CD4-positive, alpha-beta memory T cell (primary cell): ENCODE measurements around the gene UBE2L6. TPM values are rescaled to one million over a fixed set of nuclear protein-coding genes. Genes with fewer than 3 reads are reported as not detected.

ENCODE experiments used
- CTCF ChIA-PET: fragments of 350-600 bp; sonication (Branson Sonifier 250); formaldehyde crosslinking; loops from one replicate; lab custom pipeline; 2021; ENCODE audit warnings: inconsistent platforms; ENCODE audit not compliant: partially characterized antibody; lab: Charles Lee
- POLR2A ChIA-PET: fragments of 350-600 bp; sonication (Branson Sonifier 250); formaldehyde crosslinking; loops from one replicate; lab custom pipeline; 2021; ENCODE audit not compliant: partially characterized antibody; lab: Charles Lee
- DNase-seq, 5 donors: peaks; one replicate each; pipeline versions ENCODE4 v3.0.0 to v3.0.0-alpha.2; 2020 to 2022; ENCODE audit warnings: mixed read lengths in 1 of 5
- H3K27ac ChIP-seq: one replicate; pipeline ENCODE4 v1.7.0; 2013; ENCODE audit warnings: low read depth, low read length
- H3K27me3 ChIP-seq: 2 replicates; pipeline ENCODE4 v1.7.0; 2013; ENCODE audit warnings: mild to moderate bottlenecking, low read length, moderate library complexity; ENCODE audit not compliant: insufficient read depth
- H3K36me3 ChIP-seq: 2 replicates; pipeline ENCODE4 v1.7.0; 2013; ENCODE audit warnings: mild to moderate bottlenecking, low read length, moderate library complexity; ENCODE audit not compliant: insufficient read depth
- H3K4me1 ChIP-seq: 2 replicates; pipeline ENCODE4 v1.7.0; 2013; ENCODE audit warnings: mild to moderate bottlenecking, low read length, moderate library complexity; ENCODE audit not compliant: insufficient read depth
- H3K4me3 ChIP-seq, 2 donors: one replicate each; pipeline ENCODE4 v1.7.0; 2013; ENCODE audit warnings: low read length in 2 of 2, mild to moderate bottlenecking in 1 of 2
- H3K9me3 ChIP-seq, 2 donors: one replicate each; pipeline ENCODE4 v1.7.0; 2013; ENCODE audit warnings: low read length in 2 of 2, control low read depth in 1 of 2; ENCODE audit not compliant: control insufficient read depth in 1 of 2
- H3K27ac Mint-ChIP-seq, 7 donors: one replicate each; pipeline ENCODE4 v1.8.0; 2020 to 2021; ENCODE audit warnings: mixed read lengths in 7 of 7, mild to moderate bottlenecking in 6 of 7, inconsistent platforms in 3 of 7, moderate library complexity in 3 of 7
- H3K27me3 Mint-ChIP-seq, 2 donors: one replicate each; pipeline ENCODE4 v1.8.0; 2020 to 2021; ENCODE audit warnings: mixed read lengths in 2 of 2
- H3K36me3 Mint-ChIP-seq, 2 donors: one replicate each; pipeline ENCODE4 v1.8.0; 2020 to 2021; ENCODE audit warnings: mixed read lengths in 2 of 2, inconsistent platforms in 1 of 2, mild to moderate bottlenecking in 1 of 2
- H3K4me1 Mint-ChIP-seq, 4 donors: one replicate each; pipeline ENCODE4 v1.8.0; 2020 to 2021; ENCODE audit warnings: mixed read lengths in 4 of 4, mild to moderate bottlenecking in 1 of 4
- H3K4me3 Mint-ChIP-seq, 8 donors: one replicate each; pipeline ENCODE4 v1.8.0; 2020 to 2021; ENCODE audit warnings: mixed read lengths in 8 of 8, mild to moderate bottlenecking in 7 of 8, moderate library complexity in 6 of 8, inconsistent platforms in 3 of 8
- H3K9me3 Mint-ChIP-seq, 8 donors: one replicate each; pipeline ENCODE4 v1.8.0; 2020 to 2021; ENCODE audit warnings: mixed read lengths in 8 of 8, mild to moderate bottlenecking in 5 of 8, inconsistent platforms in 3 of 8, moderate library complexity in 1 of 8
- intact Hi-C: fragments of 100-400 bp; cut with micrococcal nuclease; formaldehyde crosslinking; loops from one replicate; pipeline ENCODE4 v1.15.1; 2023
- polyA plus RNA-seq, 2 donors: library from polyadenylated mRNA; unstranded; fragments of 300-500 nt; fragmentation: Illumina TruSeq; gene quantifications; one replicate each; pipeline ENCODE4 v1.2.3, GENCODE V29; 2021
- total RNA-seq, 2 experiments: library from RNA; stranded (reverse); gene quantifications; one replicate each; pipeline ENCODE4 v1.2.3, GENCODE V29; 2021

Gene UBE2L6
- total and polyA plus RNA-seq, 4 experiments from 2014 or later: 79.7 to 320 (median 170) TPM

DNA sequence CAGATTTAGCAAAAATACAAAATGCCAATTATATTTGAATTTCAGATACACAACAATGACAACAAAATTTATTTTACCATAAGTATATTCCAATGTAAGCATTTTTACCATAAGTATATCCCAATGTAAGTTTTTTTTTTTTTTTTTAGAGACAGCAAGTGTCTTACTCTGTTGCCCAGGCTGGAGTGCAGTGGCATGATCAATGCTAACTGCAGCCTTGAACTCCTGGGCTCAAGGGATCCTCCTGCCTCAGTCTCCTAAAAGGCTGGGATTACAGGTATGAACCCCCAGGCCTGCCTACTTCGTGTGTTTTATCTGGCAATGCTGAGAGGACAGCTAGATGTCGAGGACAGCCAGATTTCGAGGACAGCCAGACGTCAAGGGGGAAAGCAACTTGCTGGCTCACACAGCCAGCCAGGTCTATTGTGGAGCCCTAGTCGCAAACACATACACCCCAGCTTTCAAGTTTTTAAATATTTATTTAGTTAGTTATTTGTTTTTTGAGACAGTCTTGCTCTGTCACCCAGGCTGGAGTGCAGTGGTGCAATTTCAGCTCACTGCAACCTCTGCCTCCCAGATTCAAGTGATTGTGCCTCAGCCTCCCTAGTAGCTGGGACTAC, 28.9 kb upstream of the UBE2L6 start:
- Mint-ChIP-seq H3K4me3 (no peak overlapping the region), H3K36me3 (no peaks in the 10 kb centered on the region), H3K9me3 (no peaks in the 10 kb centered on the region), H3K27ac (no peak overlapping the region), H3K4me1 (no peaks in the 10 kb centered on the region), H3K27me3 (peaks cover 25 to 33% of the 10 kb centered on the region in 2 donors)
- Histone ChIP-seq H3K27ac (no peak overlapping the region), H3K9me3 (no peaks in the 10 kb centered on the region), H3K4me3 (no peak overlapping the region), H3K36me3 (no peaks in the 10 kb centered on the region), H3K4me1 (no peaks in the 10 kb centered on the region), H3K27me3 (peaks cover 11% of the 10 kb centered on the region)
- POLR2A ChIA-PET: no interaction called here
- CTCF ChIA-PET: no interaction called here
- DNase-seq: no peak
- intact Hi-C loops: no loop called here

DNA sequence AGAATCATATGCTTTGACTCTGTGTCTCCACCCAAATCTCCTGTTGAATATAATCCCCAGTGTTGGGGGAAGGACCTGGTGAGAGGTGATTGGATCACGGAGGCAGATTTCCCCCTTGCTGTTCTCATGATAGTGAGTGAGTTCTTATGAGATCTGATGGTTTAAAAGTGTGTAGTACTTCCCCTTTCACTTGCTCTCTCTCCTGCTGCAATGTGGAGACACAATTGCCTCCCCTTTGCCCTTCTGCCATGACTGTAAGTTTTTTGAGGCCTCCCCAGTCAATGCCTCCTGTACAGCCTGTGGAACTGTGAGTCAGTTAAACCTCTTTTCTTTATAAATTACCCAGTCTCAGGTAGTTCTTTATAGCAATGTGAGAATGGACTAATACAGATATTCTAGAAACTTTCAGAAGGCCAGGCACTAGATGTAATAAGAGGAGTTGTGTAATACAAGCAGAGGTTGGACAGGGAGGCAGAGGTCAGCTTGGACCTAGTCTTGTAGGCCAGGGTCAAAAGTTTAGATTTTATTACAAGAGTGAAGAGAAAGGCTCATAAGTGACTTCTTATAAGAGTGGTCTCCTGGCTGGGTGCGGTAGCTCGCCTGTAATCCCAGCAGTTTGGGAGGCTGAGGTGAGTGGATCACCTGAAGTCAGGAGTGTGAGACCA, 20.7 kb upstream of the UBE2L6 start:
- no peaks in the 10 kb centered on the region for H3K36me3 Mint-ChIP-seq
- CTCF ChIA-PET: no interaction called here
- no peak overlapping the region for H3K27ac Mint-ChIP-seq

DNA sequence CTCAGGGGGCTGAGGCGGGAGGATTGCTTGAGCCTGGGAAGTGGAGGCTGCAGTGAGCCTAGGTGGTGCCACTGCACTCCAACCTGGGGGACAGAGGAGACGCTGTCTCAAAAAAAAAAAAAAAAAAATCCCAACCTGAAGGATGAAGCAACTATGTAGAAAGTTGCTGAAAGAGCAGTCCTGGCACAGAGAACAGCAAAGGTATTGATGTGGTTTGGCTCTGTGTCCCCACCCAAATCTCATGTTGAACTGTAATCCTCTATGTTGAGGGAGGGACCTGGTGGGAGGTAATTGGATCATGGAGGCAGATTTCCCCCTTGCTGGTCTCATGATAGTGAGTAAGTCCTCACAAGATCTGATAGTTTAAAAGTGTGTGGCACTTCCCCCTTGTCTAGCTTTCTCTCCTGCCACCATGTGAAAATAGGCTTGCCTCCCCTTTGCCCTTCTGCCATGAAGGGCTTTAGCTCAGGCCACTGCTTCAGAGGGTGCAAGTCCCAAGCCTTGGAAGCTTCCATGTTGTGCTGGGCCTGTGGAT, 19.3 kb upstream of the UBE2L6 start:
- Histone ChIP-seq H3K27ac (no peak overlapping the region), H3K4me3 (no peak overlapping the region), H3K27me3 (no peaks in the 10 kb centered on the region), H3K36me3 (no peaks in the 10 kb centered on the region), H3K9me3 (no peaks in the 10 kb centered on the region), H3K4me1 (no peaks in the 10 kb centered on the region)
- Mint-ChIP-seq H3K4me1 (peaks cover 0 to 4% (median under 1%) of the 10 kb centered on the region in 4 donors), H3K9me3 (no peaks in the 10 kb centered on the region), H3K36me3 (no peaks in the 10 kb centered on the region), H3K4me3 (no peak overlapping the region), H3K27ac (peak overlapping the region in 1 of 7 donors; percentile 43), H3K27me3 (peaks cover 3 to 5% of the 10 kb centered on the region in 2 donors)
- POLR2A ChIA-PET: no interaction called here
- intact Hi-C loops: no loop called here
- CTCF ChIA-PET: no interaction called here
- DNase-seq: no peak

More for the DNA sequence above, 20.7 kb upstream of the UBE2L6 start:
- Histone ChIP-seq H3K9me3 (no peaks in the 10 kb centered on the region), H3K27me3 (no peaks in the 10 kb centered on the region), H3K36me3 (no peaks in the 10 kb centered on the region), H3K27ac (no peak overlapping the region), H3K4me3 (no peak overlapping the region), H3K4me1 (no peaks in the 10 kb centered on the region)
- Mint-ChIP-seq H3K9me3 (no peaks in the 10 kb centered on the region), H3K27me3 (peaks cover 3 to 5% of the 10 kb centered on the region in 2 donors), H3K4me1 (peaks cover 0 to 4% (median under 1%) of the 10 kb centered on the region in 4 donors), H3K4me3 (no peak overlapping the region)
- intact Hi-C loops: no loop called here
- no peak for DNase-seq
- POLR2A ChIA-PET: no interaction called here

DNA sequence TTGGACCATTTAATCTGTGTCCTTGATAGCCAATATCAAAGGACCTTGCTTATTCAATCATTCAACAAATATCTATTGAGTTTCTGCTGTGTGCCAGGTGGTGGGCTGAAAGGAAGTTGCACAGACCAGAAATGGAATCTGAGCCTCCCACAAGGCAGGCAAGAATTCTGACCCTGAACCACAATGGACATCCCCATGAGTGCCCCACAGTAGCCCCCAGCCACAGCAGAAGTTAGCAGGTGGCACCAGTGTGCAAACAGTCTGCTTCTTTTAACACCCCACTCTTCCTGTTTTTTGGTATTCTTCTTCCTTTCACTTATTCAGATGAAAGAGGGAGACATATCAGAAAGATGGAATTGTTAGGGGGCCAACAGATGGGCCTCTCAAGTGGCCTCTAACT, 17.8 kb upstream of the UBE2L6 start:
- no peaks in the 10 kb centered on the region for H3K4me1 ChIP-seq
- H3K27me3 Mint-ChIP-seq: peaks cover 0 to 4% of the 10 kb centered on the region in 2 donors
- ChIA-PET CTCF (no interaction called here), POLR2A (no interaction called here)
- H3K4me3 Mint-ChIP-seq: no peak overlapping the region
- DNase-seq: no peak
- intact Hi-C loops: no loop called here
- H3K27ac ChIP-seq: no peak overlapping the region
- H3K9me3 ChIP-seq: no peaks in the 10 kb centered on the region
- H3K27me3 ChIP-seq: no peaks in the 10 kb centered on the region
- H3K9me3 Mint-ChIP-seq: no peaks in the 10 kb centered on the region
- H3K27ac Mint-ChIP-seq: no peak overlapping the region
- H3K4me1 Mint-ChIP-seq: peaks cover 0 to 4% (median under 1%) of the 10 kb centered on the region in 4 donors
- no peaks in the 10 kb centered on the region for H3K36me3 Mint-ChIP-seq
- H3K4me3 ChIP-seq: no peak overlapping the region
- no peaks in the 10 kb centered on the region for H3K36me3 ChIP-seq

DNA sequence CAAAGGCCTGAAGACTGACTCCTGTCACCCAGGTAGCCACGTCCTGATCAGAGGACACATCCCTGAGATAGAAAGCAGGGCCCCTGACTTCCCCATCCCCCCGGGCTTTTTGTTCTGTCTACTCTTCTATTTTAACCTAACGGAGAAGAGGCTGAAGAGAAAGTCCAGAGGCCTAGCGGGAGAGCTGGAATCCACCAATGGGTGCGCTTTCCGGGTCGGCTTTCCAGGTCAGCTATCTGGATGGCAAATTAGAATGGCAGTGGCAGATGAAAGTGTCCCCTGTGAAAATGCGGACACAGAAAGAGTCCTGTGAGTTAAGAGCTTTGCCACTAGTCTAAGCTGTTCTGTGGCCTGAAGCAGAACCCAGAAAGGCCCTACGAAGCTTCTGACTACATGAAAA, 16.9 kb upstream of the UBE2L6 start:
- Histone ChIP-seq H3K36me3 (no peaks in the 10 kb centered on the region), H3K9me3 (no peaks in the 10 kb centered on the region), H3K27ac (no peak overlapping the region), H3K4me1 (no peaks in the 10 kb centered on the region), H3K4me3 (no peak overlapping the region), H3K27me3 (no peaks in the 10 kb centered on the region)
- H3K4me1 Mint-ChIP-seq: peaks cover 0 to 4% (median under 1%) of the 10 kb centered on the region in 4 donors
- H3K27ac Mint-ChIP-seq: no peak overlapping the region
- H3K27me3 Mint-ChIP-seq: peaks cover 0 to 3% of the 10 kb centered on the region in 2 donors
- H3K4me3 Mint-ChIP-seq: no peak overlapping the region
- H3K36me3 Mint-ChIP-seq: no peaks in the 10 kb centered on the region
- H3K9me3 Mint-ChIP-seq: no peaks in the 10 kb centered on the region
- no peak for DNase-seq
- ChIA-PET CTCF (interaction anchor here (0.9 to 1.0 kb wide), 2 partner anchors 9 to 16 kb away, joined by 3 to 4 read pairs; no protein-coding TSS in a partner anchor), POLR2A (no interaction called here)
- intact Hi-C loops: no loop called here

DNA sequence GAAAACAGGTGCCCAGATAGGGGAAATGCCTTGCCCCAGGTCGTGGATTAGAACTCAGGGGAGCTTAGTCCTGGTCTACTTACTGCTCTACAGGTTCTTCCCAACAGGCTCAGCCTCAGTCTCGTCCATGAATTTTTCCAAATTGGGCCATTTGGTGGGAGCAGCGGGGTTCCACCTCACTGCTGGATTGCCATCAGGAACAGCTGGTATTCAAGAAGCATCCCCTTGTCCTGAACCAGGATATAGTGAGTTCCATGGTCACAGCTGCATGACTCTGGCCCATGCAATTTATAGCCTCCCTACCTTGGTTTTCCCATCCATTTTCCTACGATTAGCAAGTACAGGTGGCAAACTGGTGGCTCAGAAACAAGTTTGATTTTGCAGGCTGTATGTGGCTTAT, 6.6 kb upstream of the UBE2L6 start:
- H3K9me3 Mint-ChIP-seq: no peaks in the 10 kb centered on the region
- CTCF ChIA-PET: interaction anchor here (1.0 to 1.2 kb wide), 6 partner anchors 67 to 245 kb away, joined by 3 to 5 read pairs (median 4); no protein-coding TSS in a partner anchor

DNA sequence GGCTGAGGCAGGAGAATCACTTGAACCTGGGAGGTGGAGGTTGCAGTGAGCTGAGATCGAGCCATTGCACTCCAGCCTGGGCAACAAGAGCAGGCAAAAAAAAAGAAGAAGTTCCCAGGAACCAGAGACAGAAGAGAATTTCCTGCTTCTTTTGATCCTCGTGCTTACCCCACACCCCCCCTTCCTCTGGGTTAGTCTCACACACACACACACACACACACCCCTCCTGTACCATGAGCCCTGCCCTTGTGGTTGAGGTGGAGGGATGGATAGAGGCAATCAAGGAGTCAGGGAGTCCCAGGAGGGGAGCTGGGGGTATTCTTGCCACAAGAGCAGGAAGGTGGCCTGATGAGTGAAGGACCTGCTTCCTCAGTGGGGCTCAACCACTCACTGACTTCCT, 4.1 kb upstream of the UBE2L6 start:
- H3K4me1 Mint-ChIP-seq: peaks cover 3 to 26% (median 13%) of the 10 kb centered on the region in 4 donors
- H3K27me3 ChIP-seq: no peaks in the 10 kb centered on the region
- no peak overlapping the region for H3K4me3 ChIP-seq
- H3K27me3 Mint-ChIP-seq: peaks cover 4 to 6% of the 10 kb centered on the region in 2 donors
- intact Hi-C loops: no loop called here
- no peaks in the 10 kb centered on the region for H3K9me3 ChIP-seq
- peak overlapping the region in 3 of 7 donors; percentile 13 to 42 (median 18) for H3K27ac Mint-ChIP-seq
- ChIA-PET POLR2A (no interaction called here), CTCF (interaction anchor here (1.1 to 6.0 kb wide), 6 partner anchors 39 to 953 kb away, joined by 3 to 181 read pairs (median 14); no protein-coding TSS in a partner anchor)
- DNase-seq: no peak
- H3K9me3 Mint-ChIP-seq: no peaks in the 10 kb centered on the region
- H3K36me3 Mint-ChIP-seq: peaks cover 0 to 11% of the 10 kb centered on the region in 2 donors
- no peak overlapping the region for H3K4me3 Mint-ChIP-seq
- no peaks in the 10 kb centered on the region for H3K36me3 ChIP-seq
- no peak overlapping the region for H3K27ac ChIP-seq
- peaks cover 6% of the 10 kb centered on the region for H3K4me1 ChIP-seq

More for the DNA sequence above, 6.6 kb upstream of the UBE2L6 start:
- Mint-ChIP-seq H3K4me3 (no peak overlapping the region), H3K4me1 (peaks cover 0 to 9% (median 6%) of the 10 kb centered on the region in 4 donors), H3K36me3 (no peaks in the 10 kb centered on the region), H3K27me3 (peaks cover 4 to 6% of the 10 kb centered on the region in 2 donors), H3K27ac (peak overlapping the region in 1 of 7 donors; percentile 36)
- H3K9me3 ChIP-seq: no peaks in the 10 kb centered on the region
- no peak overlapping the region for H3K4me3 ChIP-seq
- no peaks in the 10 kb centered on the region for H3K36me3 ChIP-seq
- intact Hi-C loops: no loop called here
- H3K4me1 ChIP-seq: no peaks in the 10 kb centered on the region
- H3K27me3 ChIP-seq: no peaks in the 10 kb centered on the region
- no peak overlapping the region for H3K27ac ChIP-seq
- POLR2A ChIA-PET: no interaction called here
- no peak for DNase-seq
